ENCODE data around the gene NARS2.
"Not testable (repeated sequence)": the region's sequence is repeated elsewhere in the genome, so short reads cannot be mapped to it uniquely, and the experiment has no call there.

Gene NARS2

DNA sequence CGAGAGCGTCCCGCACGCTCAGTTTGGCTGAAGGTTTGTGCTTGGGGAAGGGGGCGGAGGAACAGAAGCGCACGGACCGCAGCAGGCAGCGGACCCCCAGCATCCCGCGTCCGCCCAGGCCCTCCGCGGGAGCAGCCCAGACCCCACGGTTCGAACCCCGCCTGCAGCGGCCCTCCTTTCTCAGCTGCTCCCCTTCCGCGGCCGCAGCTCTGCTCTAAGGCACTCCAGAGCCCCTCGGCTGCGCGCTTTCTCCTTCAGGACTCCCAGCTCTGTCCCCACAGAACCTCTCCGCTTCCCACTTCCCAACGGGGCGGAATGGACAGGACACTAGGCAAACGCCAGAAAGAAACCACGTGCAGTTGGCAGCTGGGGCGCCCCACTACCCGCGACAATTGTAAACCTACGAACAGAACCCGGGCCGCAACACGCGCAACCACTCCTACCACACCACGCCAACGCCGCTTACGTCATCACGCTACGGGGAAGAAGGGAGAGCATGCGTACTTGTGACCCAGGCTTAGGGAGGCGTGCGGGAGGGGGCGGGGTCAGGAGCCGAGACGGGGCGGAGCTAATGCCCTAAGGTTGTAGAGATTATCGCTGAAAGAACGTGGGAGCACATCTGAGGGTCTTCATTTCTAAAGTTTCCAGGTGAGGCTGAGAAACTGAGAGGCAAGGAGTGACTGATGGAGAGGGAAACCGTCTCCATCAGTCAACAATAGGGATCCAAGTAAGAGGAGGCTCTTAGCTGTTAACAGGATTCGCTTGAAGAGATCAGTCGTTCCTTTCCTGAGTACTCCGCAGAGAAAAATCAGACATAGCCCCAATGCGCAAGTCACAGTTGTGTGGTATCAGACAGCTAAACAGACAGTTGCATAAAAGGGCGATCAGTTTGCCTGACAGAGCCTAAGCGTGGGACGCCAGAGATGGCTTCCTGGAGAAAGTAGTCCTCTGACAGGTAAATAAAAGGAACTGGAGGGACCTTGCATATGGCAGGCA lies at the start of gene NARS2:
NARS2 (minus strand) TSS at position 479 of the 996 bp plus-strand sequence; CDS start at position 103, 376 bp downstream.
- DNase-seq, result peak; percentile 92

- DNase-seq, result no peak
These were observed 48.0 kb upstream of the NARS2 start for GRCh38 chr11:78622666-78623065.

- DNase-seq, result no peak
These were observed 45.5 kb upstream of the NARS2 start for GRCh38 chr11:78620159-78620558.

GRCh38 chr11:78615724-78616123 lies 41.1 kb upstream of the NARS2 start:
- no peak for DNase-seq

GRCh38 chr11:78613378-78613813 lies 38.7 kb upstream of the NARS2 start:
- no peak for DNase-seq

- DNase-seq, result no peak
These were observed 38.2 kb upstream of the NARS2 start for GRCh38 chr11:78612721-78613377.

DNA sequence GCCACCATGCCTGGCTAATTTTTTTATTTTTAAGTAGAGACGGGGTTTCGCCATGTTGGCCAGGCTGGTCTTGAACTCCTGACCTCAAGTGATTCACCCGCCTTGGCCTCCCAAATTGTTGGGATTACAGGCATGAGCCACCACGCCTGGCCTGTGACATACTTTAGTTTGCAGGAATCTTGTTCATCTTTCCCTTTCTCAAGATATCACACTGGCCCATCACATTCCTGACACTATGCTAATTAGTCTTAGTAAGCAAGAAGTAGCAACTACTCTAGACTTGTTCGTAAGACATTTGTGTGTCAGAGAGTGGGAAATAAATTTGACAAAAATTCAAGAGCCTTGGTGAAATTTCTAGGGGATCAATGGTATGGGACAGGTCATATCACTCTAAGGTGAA lies 34.7 kb upstream of the NARS2 start:
- DNase-seq, result not testable (repeated sequence)

- no peak for DNase-seq
These were observed 33.0 kb upstream of the NARS2 start for GRCh38 chr11:78607696-78608095.

DNA sequence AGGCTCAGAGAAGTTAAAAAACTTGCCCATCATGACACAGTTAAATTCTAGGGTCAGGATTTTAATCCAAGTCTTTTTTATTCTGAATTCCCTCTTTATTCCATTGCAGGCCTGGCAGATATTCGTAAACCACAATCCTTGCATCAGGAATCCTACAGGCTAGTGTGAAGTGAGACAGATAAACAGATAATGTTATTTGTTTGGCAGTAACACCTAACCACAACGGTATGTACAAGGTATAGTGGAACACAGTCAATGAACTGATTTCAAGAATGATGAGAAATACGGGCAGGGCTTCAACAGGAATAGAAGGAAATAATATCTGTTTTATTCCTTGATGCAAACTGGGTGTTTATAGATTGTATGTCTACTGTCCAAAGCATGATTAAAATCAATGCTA lies 32.0 kb upstream of the NARS2 start:
- no peak for DNase-seq

GRCh38 chr11:78605296-78605695 lies 30.6 kb upstream of the NARS2 start:
- no peak for DNase-seq

DNA sequence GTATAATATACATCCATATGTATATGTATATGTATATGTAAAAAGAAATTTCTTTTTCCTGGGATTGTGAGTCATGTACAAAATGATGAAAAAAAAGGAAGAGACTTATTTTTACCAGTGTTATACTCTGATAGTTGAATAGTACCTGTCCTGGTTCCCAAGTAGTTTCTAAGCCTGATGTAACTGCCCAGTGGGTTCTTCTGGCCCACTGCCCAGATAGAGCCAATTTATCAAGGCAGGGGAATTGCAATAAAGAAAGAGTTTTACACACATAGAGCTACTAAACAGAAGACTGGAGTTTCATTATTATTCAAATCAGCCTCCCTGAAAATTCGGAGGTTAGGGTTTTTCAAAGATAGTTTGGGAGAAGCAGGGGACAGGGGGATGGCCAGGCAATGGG lies 29.1 kb upstream of the NARS2 start:
- no peak for DNase-seq

DNA sequence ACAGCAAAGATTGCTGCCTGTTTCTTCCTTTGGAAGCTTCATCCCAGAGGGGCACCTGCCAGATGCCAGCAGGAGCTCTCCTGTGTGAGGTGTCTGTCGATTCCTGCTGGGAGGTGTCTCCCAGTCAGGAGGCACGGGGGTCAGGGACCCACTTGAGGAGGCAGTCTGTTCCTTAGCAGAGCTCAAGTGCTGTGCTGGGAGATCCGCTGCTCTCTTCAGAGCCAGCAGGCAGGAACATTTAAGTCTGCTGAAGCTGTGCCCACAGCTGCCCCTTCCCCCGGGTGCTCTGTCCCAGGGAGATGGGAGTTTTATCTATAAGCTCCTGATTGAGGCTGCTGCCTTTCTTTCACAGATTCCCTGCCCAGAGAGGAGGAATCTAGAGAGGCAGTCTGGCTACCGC lies 28.1 kb upstream of the NARS2 start:
- DNase-seq, result not testable (repeated sequence)

DNA sequence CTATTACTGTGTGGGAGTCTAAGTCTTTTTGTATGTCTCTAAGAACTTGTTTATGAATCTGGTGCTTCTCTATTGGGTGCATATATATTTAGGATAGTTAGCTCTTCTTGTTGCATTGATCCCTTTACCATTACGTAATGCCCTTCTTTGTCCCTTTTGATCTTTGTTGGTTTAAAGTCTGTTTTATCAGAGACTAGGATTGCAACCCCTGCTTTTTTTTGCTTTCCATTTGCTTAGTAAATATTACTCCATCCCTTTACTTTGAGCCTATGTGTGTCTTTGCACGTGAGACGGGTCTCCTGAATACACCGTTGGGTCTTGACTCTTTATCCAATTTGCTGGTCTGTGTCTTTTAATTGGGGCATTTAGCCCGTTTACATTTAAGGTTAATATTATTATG lies 26.4 kb upstream of the NARS2 start:
- not testable (repeated sequence) for DNase-seq

DNA sequence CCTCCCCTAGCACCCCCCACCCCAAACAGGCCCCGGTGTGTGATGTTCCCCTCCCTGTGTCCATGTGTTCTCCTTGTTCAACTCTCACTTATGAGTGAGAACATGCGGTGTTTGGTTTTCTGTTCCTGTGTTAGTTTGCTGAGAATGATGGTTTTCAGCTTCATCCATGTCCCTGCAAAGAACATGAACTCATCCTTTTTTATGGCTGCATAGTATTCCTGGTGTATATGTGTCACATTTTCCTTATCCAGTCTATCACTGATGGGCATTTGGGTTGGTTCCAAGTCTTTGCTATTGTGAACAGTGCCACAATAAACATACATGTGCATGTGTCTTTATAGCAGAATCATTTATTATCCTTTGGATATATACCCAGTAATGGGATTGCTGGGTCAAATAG lies 22.9 kb upstream of the NARS2 start:
- not testable (repeated sequence) for DNase-seq

GRCh38 chr11:78595436-78596130 lies 20.9 kb upstream of the NARS2 start:
- DNase-seq, result no peak

- no peak for DNase-seq
These were observed 20.1 kb upstream of the NARS2 start for GRCh38 chr11:78594814-78595213.

DNA sequence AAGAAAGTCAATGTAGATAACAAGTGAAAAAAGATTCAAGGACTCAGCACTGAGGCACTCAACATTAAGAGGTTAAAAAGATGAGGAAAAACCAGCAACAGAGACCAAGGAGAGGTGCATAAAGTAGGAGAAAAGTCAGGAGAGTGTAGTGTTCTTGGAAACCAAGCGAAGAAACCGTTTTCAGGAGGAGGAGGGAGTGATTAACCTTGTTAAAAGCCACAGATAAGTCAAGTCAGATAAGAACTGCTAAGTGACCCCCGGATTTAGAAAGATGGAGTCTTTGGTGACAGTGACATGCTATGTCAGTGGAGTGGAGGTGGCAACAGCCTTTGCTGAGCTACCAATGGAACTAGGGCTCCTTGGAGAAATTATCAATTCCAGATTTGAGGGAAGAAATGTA lies 13.9 kb upstream of the NARS2 start:
- no peak for DNase-seq

GRCh38 chr11:78587446-78587845 lies 12.8 kb upstream of the NARS2 start:
- DNase-seq, result no peak

GRCh38 chr11:78586452-78587046 lies 11.9 kb upstream of the NARS2 start:
- DNase-seq, result no peak

GRCh38 chr11:78583889-78584288 lies 9.2 kb upstream of the NARS2 start:
- DNase-seq, result no peak

- no peak for DNase-seq
These were observed 2.8 kb upstream of the NARS2 start for GRCh38 chr11:78577495-78577894.

- no peak for DNase-seq
These were observed 2.0 kb upstream of the NARS2 start for GRCh38 chr11:78576549-78577097.

GRCh38 chr11:78575478-78575877 lies 814 bp upstream of the NARS2 start:
- no peak for DNase-seq
